H1 (cell line): ENCODE data around the gene BPIFB2. TPM values are rescaled to one million over a fixed set of nuclear protein-coding genes. Genes with fewer than 3 reads are reported as not detected.

ENCODE experiments used
- BRCA1 ChIP-seq: IDR thresholded peaks from 2 replicates; pipeline ENCODE4 v1.6.1; 2012; ENCODE audit warnings: low read depth, low read length, improper control_type of control experiment
- CBX5 ChIP-seq: fragments of 300-800, 300-1000 bp; sonication (generic); IDR thresholded peaks from 2 replicates; pipeline ENCODE4 v1.7.1; 2016; ENCODE audit warnings: antibody characterized with exemption, low read length, low read depth
- CREB1 ChIP-seq: IDR thresholded peaks from 2 replicates; pipeline ENCODE4 v1.6.1; 2012; ENCODE audit warnings: inconsistent platforms
- FOSL1 ChIP-seq: IDR thresholded peaks from 2 replicates; pipeline ENCODE4 v1.6.1; 2011; ENCODE audit warnings: mild to moderate bottlenecking, low read depth, low read length, moderate library complexity; ENCODE audit not compliant: insufficient read depth
- SP1 ChIP-seq: IDR thresholded peaks from 2 replicates; pipeline ENCODE4 v1.6.1; 2011; ENCODE audit warnings: low read depth, low read length
- SUZ12 ChIP-seq: fragments of 200-600 bp; sonication (generic); IDR thresholded peaks from 2 replicates; pipeline ENCODE4 v1.6.1; 2012; ENCODE audit warnings: mild to moderate bottlenecking, inconsistent platforms, low read length, moderate library complexity, mixed read lengths
- TCF12 ChIP-seq: IDR thresholded peaks from 2 replicates; pipeline ENCODE4 v1.6.1; 2011; ENCODE audit warnings: low read depth, mild to moderate bottlenecking, low read length
- polyA plus RNA-seq, 7 experiments: library from polyadenylated mRNA; depleted of rRNA in 3 of 7; stranded (reverse) in 5 of 7; unstranded in 2 of 7; fragments of >200 nt in 5 of 7; fragments of 200-250 nt in 2 of 7; gene quantifications; 1 replicate in 5 of 7; 2 replicates in 1 of 7; 4 replicates in 1 of 7; pipeline versions ENCODE4 v1.2.1 to v1.2.3, GENCODE V29; 2011 to 2013; ENCODE audit warnings: missing spikeins in 2 of 7, mixed read lengths in 2 of 7
- total RNA-seq: library from RNA; stranded (reverse); fragmentation: NEBNext Ultra II Directional; extraction: Animal tissue kit (Norgen Biotek cat#: 25700); gene quantifications from 2 replicates; pipeline ENCODE4 v1.2.1, GENCODE V29; 2021
- TF ChIP-seq, protein P1 (sequence below): fragments of 300-600 bp; sonication (generic); IDR thresholded peaks from 2 replicates; pipeline ENCODE4 v1.7.1; 2012; ENCODE audit warnings: low read length, moderate library complexity, mild to moderate bottlenecking, inconsistent platforms; ENCODE audit not compliant: insufficient replicate concordance

Gene BPIFB2
- total and polyA plus RNA-seq, 2 of the 8 experiments (the other 6 are each of a cell fraction or from before 2014, with no cell fraction given): not detected

DNA sequence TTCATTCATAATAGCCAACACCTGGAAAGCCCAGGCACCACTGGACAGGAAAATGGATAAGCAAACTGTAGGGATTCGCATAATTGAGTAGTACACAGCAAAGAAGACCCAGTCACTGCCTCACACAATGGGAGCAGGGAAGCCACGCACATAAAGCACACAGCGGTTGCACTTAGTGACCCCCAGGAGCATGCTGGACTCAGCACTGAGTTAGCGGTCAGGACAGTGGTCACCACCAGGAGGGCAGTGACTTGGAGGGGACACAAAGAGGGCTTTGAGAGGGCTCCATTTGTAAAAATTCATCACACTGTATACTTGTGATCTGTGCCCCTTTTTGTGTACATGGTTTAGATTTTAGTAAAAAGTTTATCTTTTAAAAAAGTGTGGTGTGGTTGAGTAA lies 43.8 kb downstream of the BPIFB2 start (continued):
- TF ChIP-seq, protein P1, sequence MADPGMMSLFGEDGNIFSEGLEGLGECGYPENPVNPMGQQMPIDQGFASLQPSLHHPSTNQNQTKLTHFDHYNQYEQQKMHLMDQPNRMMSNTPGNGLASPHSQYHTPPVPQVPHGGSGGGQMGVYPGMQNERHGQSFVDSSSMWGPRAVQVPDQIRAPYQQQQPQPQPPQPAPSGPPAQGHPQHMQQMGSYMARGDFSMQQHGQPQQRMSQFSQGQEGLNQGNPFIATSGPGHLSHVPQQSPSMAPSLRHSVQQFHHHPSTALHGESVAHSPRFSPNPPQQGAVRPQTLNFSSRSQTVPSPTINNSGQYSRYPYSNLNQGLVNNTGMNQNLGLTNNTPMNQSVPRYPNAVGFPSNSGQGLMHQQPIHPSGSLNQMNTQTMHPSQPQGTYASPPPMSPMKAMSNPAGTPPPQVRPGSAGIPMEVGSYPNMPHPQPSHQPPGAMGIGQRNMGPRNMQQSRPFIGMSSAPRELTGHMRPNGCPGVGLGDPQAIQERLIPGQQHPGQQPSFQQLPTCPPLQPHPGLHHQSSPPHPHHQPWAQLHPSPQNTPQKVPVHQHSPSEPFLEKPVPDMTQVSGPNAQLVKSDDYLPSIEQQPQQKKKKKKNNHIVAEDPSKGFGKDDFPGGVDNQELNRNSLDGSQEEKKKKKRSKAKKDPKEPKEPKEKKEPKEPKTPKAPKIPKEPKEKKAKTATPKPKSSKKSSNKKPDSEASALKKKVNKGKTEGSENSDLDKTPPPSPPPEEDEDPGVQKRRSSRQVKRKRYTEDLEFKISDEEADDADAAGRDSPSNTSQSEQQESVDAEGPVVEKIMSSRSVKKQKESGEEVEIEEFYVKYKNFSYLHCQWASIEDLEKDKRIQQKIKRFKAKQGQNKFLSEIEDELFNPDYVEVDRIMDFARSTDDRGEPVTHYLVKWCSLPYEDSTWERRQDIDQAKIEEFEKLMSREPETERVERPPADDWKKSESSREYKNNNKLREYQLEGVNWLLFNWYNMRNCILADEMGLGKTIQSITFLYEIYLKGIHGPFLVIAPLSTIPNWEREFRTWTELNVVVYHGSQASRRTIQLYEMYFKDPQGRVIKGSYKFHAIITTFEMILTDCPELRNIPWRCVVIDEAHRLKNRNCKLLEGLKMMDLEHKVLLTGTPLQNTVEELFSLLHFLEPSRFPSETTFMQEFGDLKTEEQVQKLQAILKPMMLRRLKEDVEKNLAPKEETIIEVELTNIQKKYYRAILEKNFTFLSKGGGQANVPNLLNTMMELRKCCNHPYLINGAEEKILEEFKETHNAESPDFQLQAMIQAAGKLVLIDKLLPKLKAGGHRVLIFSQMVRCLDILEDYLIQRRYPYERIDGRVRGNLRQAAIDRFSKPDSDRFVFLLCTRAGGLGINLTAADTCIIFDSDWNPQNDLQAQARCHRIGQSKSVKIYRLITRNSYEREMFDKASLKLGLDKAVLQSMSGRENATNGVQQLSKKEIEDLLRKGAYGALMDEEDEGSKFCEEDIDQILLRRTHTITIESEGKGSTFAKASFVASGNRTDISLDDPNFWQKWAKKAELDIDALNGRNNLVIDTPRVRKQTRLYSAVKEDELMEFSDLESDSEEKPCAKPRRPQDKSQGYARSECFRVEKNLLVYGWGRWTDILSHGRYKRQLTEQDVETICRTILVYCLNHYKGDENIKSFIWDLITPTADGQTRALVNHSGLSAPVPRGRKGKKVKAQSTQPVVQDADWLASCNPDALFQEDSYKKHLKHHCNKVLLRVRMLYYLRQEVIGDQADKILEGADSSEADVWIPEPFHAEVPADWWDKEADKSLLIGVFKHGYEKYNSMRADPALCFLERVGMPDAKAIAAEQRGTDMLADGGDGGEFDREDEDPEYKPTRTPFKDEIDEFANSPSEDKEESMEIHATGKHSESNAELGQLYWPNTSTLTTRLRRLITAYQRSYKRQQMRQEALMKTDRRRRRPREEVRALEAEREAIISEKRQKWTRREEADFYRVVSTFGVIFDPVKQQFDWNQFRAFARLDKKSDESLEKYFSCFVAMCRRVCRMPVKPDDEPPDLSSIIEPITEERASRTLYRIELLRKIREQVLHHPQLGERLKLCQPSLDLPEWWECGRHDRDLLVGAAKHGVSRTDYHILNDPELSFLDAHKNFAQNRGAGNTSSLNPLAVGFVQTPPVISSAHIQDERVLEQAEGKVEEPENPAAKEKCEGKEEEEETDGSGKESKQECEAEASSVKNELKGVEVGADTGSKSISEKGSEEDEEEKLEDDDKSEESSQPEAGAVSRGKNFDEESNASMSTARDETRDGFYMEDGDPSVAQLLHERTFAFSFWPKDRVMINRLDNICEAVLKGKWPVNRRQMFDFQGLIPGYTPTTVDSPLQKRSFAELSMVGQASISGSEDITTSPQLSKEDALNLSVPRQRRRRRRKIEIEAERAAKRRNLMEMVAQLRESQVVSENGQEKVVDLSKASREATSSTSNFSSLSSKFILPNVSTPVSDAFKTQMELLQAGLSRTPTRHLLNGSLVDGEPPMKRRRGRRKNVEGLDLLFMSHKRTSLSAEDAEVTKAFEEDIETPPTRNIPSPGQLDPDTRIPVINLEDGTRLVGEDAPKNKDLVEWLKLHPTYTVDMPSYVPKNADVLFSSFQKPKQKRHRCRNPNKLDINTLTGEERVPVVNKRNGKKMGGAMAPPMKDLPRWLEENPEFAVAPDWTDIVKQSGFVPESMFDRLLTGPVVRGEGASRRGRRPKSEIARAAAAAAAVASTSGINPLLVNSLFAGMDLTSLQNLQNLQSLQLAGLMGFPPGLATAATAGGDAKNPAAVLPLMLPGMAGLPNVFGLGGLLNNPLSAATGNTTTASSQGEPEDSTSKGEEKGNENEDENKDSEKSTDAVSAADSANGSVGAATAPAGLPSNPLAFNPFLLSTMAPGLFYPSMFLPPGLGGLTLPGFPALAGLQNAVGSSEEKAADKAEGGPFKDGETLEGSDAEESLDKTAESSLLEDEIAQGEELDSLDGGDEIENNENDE: no peak
- TF ChIP-seq FOSL1 (no peak), CREB1 (no peak), TCF12 (no peak), SP1 (no peak), CBX5 (no peak), BRCA1 (no peak), SUZ12 (no peak)
- TF ChIP-seq, all 59 proteins: peak for 0
